ENCODE results near the gene WDR70.
"Not testable (repeated sequence)": the region's sequence is repeated elsewhere in the genome, so short reads cannot be mapped to it uniquely, and the experiment has no call there.

WDR70 gene

GRCh38 chr5:37436146-37436934 lies 57.2 kb downstream of the WDR70 start:
- no peak for TF ChIP-seq CTCF (IDR thresholded peaks at IDR 0.05; ENCODE audit: extremely low read depth, missing control alignments)
- DNase-seq (ENCODE audit: low spot score): no peak

- DNase-seq (ENCODE audit: low spot score): no peak
- TF ChIP-seq CTCF (IDR thresholded peaks at IDR 0.05; ENCODE audit: extremely low read depth, missing control alignments): no peak
Observed at GRCh38 chr5:37437711-37438110, 58.6 kb downstream of the WDR70 start.

- not testable (repeated sequence) for DNase-seq (ENCODE audit: low spot score)
Observed at GRCh38 chr5:37445783-37446182, 66.7 kb downstream of the WDR70 start.

- no peak for DNase-seq (ENCODE audit: low spot score)
- TF ChIP-seq CTCF (IDR thresholded peaks at IDR 0.05; ENCODE audit: extremely low read depth, missing control alignments): no peak
Observed at GRCh38 chr5:37448941-37449340, 69.8 kb downstream of the WDR70 start.

- not testable (repeated sequence) for DNase-seq (ENCODE audit: low spot score)
Observed at GRCh38 chr5:37451991-37452390, 72.9 kb downstream of the WDR70 start.

- DNase-seq (ENCODE audit: low spot score): not testable (repeated sequence)
Observed at GRCh38 chr5:37453252-37453651, 74.1 kb downstream of the WDR70 start.

GRCh38 chr5:37454402-37455055 lies 75.4 kb downstream of the WDR70 start:
- DNase-seq (ENCODE audit: low spot score): not testable (repeated sequence)

GRCh38 chr5:37463191-37464051 lies 84.3 kb downstream of the WDR70 start:
- DNase-seq (ENCODE audit: low spot score): not testable (repeated sequence)

- DNase-seq (ENCODE audit: low spot score): not testable (repeated sequence)
Observed at GRCh38 chr5:37464581-37464980, 85.5 kb downstream of the WDR70 start.

GRCh38 chr5:37469383-37469782 lies 90.3 kb downstream of the WDR70 start:
- not testable (repeated sequence) for DNase-seq (ENCODE audit: low spot score)

- no peak for TF ChIP-seq CTCF (IDR thresholded peaks at IDR 0.05; ENCODE audit: extremely low read depth, missing control alignments)
- DNase-seq (ENCODE audit: low spot score): no peak
Observed at GRCh38 chr5:37471666-37472197, 92.6 kb downstream of the WDR70 start.
